CD14-positive monocyte (primary cell): ENCODE data around the gene TMEM238. TPM values are rescaled to one million over a fixed set of nuclear protein-coding genes. Genes with fewer than 3 reads are reported as not detected.

Experiments used
- DNase-seq, 3 donors: peaks; one replicate each; pipeline ENCODE4 v3.0.0-alpha.2; 2011 to 2022
- H2AFZ ChIP-seq: 2 replicates; pipeline ENCODE4 v1.6.0; 2012; ENCODE audit warnings: mild to moderate bottlenecking, low read depth, low read length, inconsistent platforms; ENCODE audit not compliant: insufficient read depth, poor library complexity, severe bottlenecking
- H3K27ac ChIP-seq, 2 donors: 1 replicate in 1 of 2; 2 replicates in 1 of 2; pipeline ENCODE4 v1.5.1; 2012 to 2013; ENCODE audit warnings: low read length in 2 of 2, control low read depth in 1 of 2, inconsistent platforms in 1 of 2, low read depth in 1 of 2, mild to moderate bottlenecking in 1 of 2
- H3K27me3 ChIP-seq, 2 donors: one replicate each; pipeline versions ENCODE4 v1.6.0 to v1.6.1; 2011 to 2013; ENCODE audit warnings: low read length in 2 of 2; ENCODE audit not compliant: control insufficient read depth in 2 of 2, insufficient read depth in 2 of 2
- H3K36me3 ChIP-seq, 2 donors: replicated peaks in 1 of 2; 1 replicate in 1 of 2; 2 replicates in 1 of 2; pipeline versions ENCODE4 v1.5.1 to v1.6.1; 2012 to 2013; ENCODE audit warnings: low read length in 2 of 2, control low read depth in 1 of 2, inconsistent platforms in 1 of 2, mild to moderate bottlenecking in 1 of 2; ENCODE audit not compliant: insufficient read depth in 2 of 2, control insufficient read depth in 1 of 2
- H3K4me1 ChIP-seq, 2 donors: 1 replicate in 1 of 2; 2 replicates in 1 of 2; pipeline versions ENCODE4 v1.5.1 to v1.6.1; 2012 to 2013; ENCODE audit warnings: low read length in 2 of 2, control low read depth in 1 of 2, inconsistent platforms in 1 of 2, mild to moderate bottlenecking in 1 of 2, moderate library complexity in 1 of 2; ENCODE audit not compliant: insufficient read depth in 2 of 2, control insufficient read depth in 1 of 2
- H3K4me2 ChIP-seq: replicated peaks from 2 replicates; pipeline ENCODE3; 2012; ENCODE audit warnings: low read length, moderate library complexity, mild to moderate bottlenecking; ENCODE audit not compliant: poor library complexity, severe bottlenecking; ENCODE audit errors: extremely low read depth
- H3K4me3 ChIP-seq, 3 experiments: fragments of 200-600 bp in 1 of 3; sonication (generic) in 1 of 3; replicated peaks in 1 of 3; 1 replicate in 2 of 3; 2 replicates in 1 of 3; pipeline ENCODE4 v1.5.1; 2011 to 2013; ENCODE audit warnings: low read length in 3 of 3, mild to moderate bottlenecking in 3 of 3, control low read depth in 2 of 3, low read depth in 2 of 3, inconsistent platforms in 1 of 3, moderate library complexity in 1 of 3
- H3K79me2 ChIP-seq: 2 replicates; pipeline ENCODE4 v1.6.0; 2012; ENCODE audit warnings: mild to moderate bottlenecking, control low read depth, inconsistent platforms, low read length, moderate library complexity; ENCODE audit not compliant: insufficient read depth
- H3K9ac ChIP-seq: 2 replicates; pipeline ENCODE4 v1.6.0; 2017; ENCODE audit warnings: low read length, mild to moderate bottlenecking; ENCODE audit not compliant: insufficient read depth, poor library complexity, severe bottlenecking
- H3K9me3 ChIP-seq, 2 donors: replicated peaks in 1 of 2; 1 replicate in 1 of 2; 2 replicates in 1 of 2; pipeline versions ENCODE4 v1.5.1 to v1.6.1; 2012 to 2013; ENCODE audit warnings: low read length in 2 of 2, control low read depth in 1 of 2; ENCODE audit not compliant: control insufficient read depth in 1 of 2, insufficient read depth in 1 of 2
- H4K20me1 ChIP-seq: 2 replicates; pipeline ENCODE4 v1.6.0; 2012; ENCODE audit warnings: mild to moderate bottlenecking, low read length, control low read depth, moderate library complexity; ENCODE audit not compliant: insufficient read depth
- H3K27ac Mint-ChIP-seq, 7 donors: one replicate each; pipeline ENCODE4 v1.8.0; 2020; ENCODE audit warnings: mild to moderate bottlenecking in 7 of 7, mixed read lengths in 7 of 7, moderate library complexity in 6 of 7, inconsistent platforms in 2 of 7
- H3K27me3 Mint-ChIP-seq, 3 donors: one replicate each; pipeline ENCODE4 v1.8.0; 2021 to 2022; ENCODE audit warnings: low read depth in 3 of 3, mild to moderate bottlenecking in 3 of 3, mixed read lengths in 3 of 3, moderate library complexity in 3 of 3, inconsistent platforms in 1 of 3
- H3K36me3 Mint-ChIP-seq, 2 donors: one replicate each; pipeline ENCODE4 v1.8.0; 2020; ENCODE audit warnings: mixed read lengths in 2 of 2, inconsistent platforms in 1 of 2, mild to moderate bottlenecking in 1 of 2
- H3K4me1 Mint-ChIP-seq: one replicate; pipeline ENCODE4 v1.8.0; 2020; ENCODE audit warnings: mild to moderate bottlenecking, mixed read lengths
- H3K4me3 Mint-ChIP-seq, 2 donors: one replicate each; pipeline ENCODE4 v1.8.0; 2020; ENCODE audit warnings: mild to moderate bottlenecking in 2 of 2, mixed read lengths in 2 of 2, moderate library complexity in 1 of 2
- H3K9me3 Mint-ChIP-seq, 7 donors: one replicate each; pipeline ENCODE4 v1.8.0; 2020 to 2022; ENCODE audit warnings: mixed read lengths in 7 of 7, mild to moderate bottlenecking in 6 of 7, moderate library complexity in 6 of 7, inconsistent platforms in 2 of 7
- CTCF ChIP-seq: fragments of 200-600 bp; IDR thresholded peaks from one replicate; pipeline ENCODE4 v1.8.0; 2022; ENCODE audit warnings: antibody characterized with exemption, mild to moderate bottlenecking
- WGBS: methylation state at CpG from one replicate; pipeline ENCODE4 v1.1.5; 2013; ENCODE audit warnings: missing lambda C conversion rate; ENCODE audit not compliant: insufficient coverage; 5-methylcytosine and 5-hydroxymethylcytosine counted together
- intact Hi-C, 2 donors: fragments of 100-400 bp; cut with micrococcal nuclease; formaldehyde crosslinking; loops; one replicate each; pipeline versions ENCODE4 v1.15.0 to v1.15.1; 2023
- polyA plus RNA-seq, 3 donors: library from polyadenylated mRNA; depleted of rRNA in 1 of 3; unstranded in 2 of 3; stranded (reverse) in 1 of 3; fragments of 300-500 nt in 2 of 3; fragments of >200 nt in 1 of 3; fragmentation: Illumina TruSeq in 2 of 3; gene quantifications; 1 replicate in 2 of 3; 2 replicates in 1 of 3; pipeline ENCODE4 v1.2.3, GENCODE V29; 2012 to 2021

Gene TMEM238
- polyA plus RNA-seq, 3 donors, result not detected

DNA sequence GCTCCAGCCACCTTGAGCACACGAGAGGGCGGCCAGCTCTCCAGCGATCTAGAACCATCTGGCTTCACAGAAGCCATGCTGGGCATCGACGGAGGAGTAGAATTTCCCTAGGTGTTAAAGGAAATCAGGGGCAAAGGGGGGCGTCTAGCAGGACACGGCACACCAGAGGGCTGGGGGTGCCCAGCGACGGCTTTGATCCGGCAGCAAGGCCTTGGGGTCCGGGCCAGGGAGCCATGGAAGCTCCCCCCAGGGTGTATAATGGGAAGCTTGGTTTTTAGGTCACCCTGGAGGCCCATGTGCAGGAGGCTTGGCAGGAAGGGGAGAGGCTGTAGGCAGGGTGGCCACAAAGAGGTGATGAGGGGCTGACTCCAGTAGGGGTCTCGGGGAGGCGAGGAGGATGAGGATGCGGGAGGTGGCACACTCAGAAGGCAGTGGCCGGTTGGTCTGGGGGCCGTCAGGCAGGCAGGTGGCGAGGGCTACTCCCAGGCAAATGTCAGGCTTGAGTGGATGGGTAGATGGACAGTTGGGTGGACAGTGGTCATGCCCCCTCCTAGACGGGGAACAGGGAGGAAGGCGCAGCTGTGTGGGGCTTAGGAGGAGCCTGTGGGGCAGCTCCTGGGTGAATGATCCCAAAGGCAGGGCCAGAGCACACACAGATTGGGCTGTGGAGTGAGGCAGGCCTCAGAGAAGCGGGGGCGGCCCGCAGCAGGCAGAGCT is 38.8 kb downstream of the TMEM238 start:
- Histone ChIP-seq H2AFZ (no peak overlapping the region), H3K27me3 (no peaks in the 10 kb centered on the region), H3K4me3 (no peak overlapping the region), H3K9ac (no peak overlapping the region), H3K9me3 (no peaks in the 10 kb centered on the region), H3K4me2 (no peak overlapping the region), H3K79me2 (peaks cover 9% of the 10 kb centered on the region), H4K20me1 (peaks cover 7% of the 10 kb centered on the region), H3K27ac (no peak overlapping the region), H3K4me1 (peaks cover 16 to 19% of the 10 kb centered on the region in 2 donors), H3K36me3 (peaks cover 11 to 15% of the 10 kb centered on the region in 2 donors)
- 95% methylated on average over 21 of the region's 22 CpGs for WGBS
- H3K36me3 Mint-ChIP-seq, result peaks cover 17 to 29% of the 10 kb centered on the region in 2 donors
- peaks cover 0 to 2% (median 2%) of the 10 kb centered on the region in 3 donors for H3K27me3 Mint-ChIP-seq
- intact Hi-C loops, result no loop called here
- peak overlapping the region in 2 of 7 donors; percentile 41 to 50 for H3K27ac Mint-ChIP-seq
- TF ChIP-seq CTCF, result no peak
- no peaks in the 10 kb centered on the region for H3K9me3 Mint-ChIP-seq
- H3K4me3 Mint-ChIP-seq, result no peak overlapping the region
- DNase-seq, result no peak
- H3K4me1 Mint-ChIP-seq, result peaks cover 13% of the 10 kb centered on the region

DNA sequence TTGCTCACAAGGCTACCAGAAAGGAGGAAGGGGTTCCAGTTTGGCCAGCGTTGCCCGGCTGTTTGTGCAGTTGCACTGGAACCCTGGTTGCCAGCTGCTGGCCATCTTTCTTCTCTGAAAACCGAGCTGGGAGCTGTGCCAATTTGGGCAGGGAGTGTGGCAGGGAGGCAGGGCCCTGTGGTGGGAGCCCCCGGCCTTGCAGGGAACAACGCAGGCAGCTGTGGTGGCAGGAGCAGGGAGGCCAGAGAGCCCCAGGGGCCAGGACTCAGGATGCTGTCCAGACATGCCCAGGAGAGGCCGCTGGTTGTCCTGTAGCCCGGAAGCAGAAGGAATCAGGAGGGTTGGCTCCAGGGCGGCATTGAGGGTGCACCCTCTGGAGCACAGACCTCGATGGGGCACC is 39.6 kb downstream of the TMEM238 start:
- Mint-ChIP-seq H3K27ac (no peak overlapping the region), H3K4me3 (no peak overlapping the region), H3K9me3 (no peaks in the 10 kb centered on the region), H3K4me1 (peaks cover 16% of the 10 kb centered on the region), H3K27me3 (peaks cover under 1 to 2% (median 2%) of the 10 kb centered on the region in 3 donors), H3K36me3 (peaks cover 17 to 29% of the 10 kb centered on the region in 2 donors)
- Histone ChIP-seq H4K20me1 (peaks cover 7% of the 10 kb centered on the region), H3K9ac (no peak overlapping the region), H3K79me2 (peaks cover 12% of the 10 kb centered on the region), H3K36me3 (peaks cover 11 to 15% of the 10 kb centered on the region in 2 donors), H3K27me3 (no peaks in the 10 kb centered on the region), H3K4me1 (peaks cover 20 to 23% of the 10 kb centered on the region in 2 donors), H3K27ac (no peak overlapping the region), H3K9me3 (no peaks in the 10 kb centered on the region), H2AFZ (no peak overlapping the region), H3K4me2 (no peak overlapping the region), H3K4me3 (no peak overlapping the region)
- no peak for TF ChIP-seq CTCF
- intact Hi-C loops, result loop anchor here in 1 of 2 donors (5.0 kb wide), 1 partner anchor 38 kb away; the partner anchor contains the start of gene TMEM238
- no peak for DNase-seq
- WGBS, result 84% methylated on average over 9 of the region's 9 CpGs
